GM19372 (cell line): ENCODE results near the gene SPPL2B.

Experiments used
- ATAC-seq: cut with Tn5 transposase; IDR thresholded peaks from one replicate; pipeline ENCODE4 v1.9.1; 2021; ENCODE audit warnings: mild to moderate bottlenecking, low read depth, moderate library complexity; ENCODE audit not compliant: unreplicated experiment

The SPPL2B gene

DNA sequence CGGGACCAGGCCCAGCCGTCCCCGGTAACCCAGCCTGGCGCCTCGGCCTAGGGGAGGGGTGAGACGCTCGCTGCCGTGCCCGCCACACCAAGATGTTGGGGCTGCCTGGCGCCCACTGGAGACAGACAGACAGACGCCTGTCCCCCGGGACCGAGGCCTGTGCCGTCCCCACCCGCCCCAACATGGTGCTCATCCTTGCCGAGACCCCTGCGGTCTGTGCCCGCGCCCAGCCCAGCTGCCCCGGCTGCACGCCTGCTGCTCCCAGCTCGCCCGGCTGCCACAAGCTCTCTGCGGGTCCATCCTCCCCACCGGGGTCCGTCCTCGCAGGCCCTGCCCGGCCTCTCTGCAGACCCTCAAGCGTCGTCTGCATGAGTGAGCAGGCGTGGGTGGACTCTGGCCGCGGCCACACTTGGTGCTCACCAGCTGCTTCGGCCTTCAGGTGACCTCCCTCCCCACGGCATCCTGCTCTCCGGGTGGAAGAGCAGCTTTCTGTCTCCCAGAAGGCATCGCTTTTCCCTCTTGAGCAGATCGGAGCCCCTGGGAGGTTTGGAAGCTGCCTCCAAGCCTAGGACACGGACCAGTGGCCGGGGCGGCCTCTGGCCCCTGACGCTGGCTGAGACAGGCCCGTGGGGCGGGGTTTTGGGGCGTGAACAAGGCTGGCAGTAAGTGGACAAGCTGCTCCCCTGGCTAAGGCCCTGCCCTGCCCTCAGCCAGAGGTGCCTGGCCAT is 24.8 kb downstream of the SPPL2B start:
- ATAC-seq = no peak

DNA sequence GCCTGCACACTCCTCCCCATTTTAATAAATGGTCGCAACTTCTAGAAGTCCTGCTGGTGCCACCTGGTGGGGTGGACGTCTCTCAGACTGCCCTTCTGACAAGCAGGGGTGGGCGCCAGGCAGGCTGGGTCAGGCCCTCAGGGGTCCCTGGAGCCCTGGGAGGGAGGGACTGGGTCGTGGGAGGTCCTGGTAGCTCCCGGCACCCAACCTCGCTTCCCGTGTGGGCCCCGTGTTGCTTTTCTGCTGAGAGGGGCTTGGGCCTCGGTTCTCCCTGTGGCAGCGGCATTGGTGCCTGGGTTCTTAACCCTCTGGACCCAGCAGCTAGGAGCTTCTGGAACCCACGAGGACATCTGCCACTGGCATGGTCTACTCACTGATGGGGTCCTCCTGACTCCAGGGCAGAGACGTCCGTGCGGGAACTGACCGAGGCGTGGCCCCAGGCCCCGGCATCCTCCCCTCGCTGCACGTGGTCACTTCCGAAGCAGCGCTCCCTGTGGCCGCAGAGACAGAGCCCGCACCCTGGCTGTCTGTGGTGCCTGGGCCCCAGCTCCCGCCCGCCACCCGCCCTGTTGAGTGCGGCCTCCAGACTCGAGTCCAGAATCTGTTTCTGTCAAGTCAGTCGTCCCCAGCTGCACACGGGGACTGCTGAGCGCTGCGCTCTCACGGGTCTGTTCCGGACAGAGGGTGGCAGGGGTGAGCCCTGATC is 25.6 kb downstream of the SPPL2B start:
- no peak for ATAC-seq

DNA sequence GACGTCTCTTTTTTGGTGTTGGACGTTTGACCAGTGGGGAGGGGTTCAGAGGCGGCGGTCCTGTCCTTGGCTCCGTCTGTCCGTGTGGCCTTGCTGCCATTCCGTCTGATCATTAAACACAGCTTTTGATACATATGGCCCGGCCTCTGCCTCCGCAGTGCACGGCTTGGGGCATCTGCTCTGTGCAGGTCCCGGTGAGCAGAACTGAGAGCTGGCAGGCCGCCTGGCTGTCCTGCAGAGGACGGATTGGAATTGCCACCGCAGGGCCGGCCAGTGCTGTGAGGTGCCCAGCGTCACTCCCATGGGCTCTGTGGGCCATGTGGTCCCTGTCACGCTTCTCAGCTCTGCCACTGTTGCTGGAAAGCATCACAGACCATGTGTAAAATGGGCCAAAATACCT is 26.2 kb downstream of the SPPL2B start:
- ATAC-seq = no peak

DNA sequence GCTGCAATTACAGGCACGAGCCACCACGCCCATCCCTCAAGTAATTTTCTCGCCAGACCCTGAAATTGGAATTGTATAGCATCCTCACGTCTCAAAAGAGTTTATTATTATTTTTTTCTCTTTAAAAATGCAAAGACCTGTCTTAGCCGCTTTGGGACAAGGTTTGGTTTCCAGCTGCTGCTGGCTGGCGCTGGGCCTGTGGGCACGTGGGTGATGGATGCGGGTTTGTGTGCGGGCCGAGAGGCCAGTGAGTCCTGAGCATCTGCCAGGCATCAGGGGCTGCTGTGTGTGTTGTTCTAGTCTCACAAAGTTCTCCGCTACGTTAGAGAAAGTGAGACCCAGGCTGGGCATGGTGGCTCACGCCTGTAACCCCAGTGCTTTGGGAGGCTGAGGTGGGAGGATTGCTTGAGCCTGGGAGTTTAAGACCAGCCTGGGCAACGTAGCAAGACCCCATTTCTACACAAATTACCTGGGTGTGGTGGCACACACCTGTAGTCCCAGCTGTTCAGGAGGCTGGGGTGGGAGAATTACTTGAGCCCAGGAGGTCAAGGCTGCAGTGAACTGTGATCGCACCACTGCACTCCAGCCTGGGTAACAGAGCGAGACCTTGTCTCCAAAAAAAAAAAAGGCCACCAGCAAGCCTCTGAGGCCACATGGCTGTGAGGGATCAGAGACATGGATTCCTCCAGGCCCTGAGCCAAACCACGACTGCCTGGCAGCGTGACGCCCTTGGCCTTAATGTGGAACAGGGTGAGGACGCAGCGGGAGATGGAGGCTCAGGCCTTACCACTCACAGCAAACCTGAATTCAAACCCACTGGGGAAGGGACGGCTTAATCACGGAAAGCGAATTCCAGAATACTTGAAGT is 26.9 kb downstream of the SPPL2B start:
- ATAC-seq = no peak

DNA sequence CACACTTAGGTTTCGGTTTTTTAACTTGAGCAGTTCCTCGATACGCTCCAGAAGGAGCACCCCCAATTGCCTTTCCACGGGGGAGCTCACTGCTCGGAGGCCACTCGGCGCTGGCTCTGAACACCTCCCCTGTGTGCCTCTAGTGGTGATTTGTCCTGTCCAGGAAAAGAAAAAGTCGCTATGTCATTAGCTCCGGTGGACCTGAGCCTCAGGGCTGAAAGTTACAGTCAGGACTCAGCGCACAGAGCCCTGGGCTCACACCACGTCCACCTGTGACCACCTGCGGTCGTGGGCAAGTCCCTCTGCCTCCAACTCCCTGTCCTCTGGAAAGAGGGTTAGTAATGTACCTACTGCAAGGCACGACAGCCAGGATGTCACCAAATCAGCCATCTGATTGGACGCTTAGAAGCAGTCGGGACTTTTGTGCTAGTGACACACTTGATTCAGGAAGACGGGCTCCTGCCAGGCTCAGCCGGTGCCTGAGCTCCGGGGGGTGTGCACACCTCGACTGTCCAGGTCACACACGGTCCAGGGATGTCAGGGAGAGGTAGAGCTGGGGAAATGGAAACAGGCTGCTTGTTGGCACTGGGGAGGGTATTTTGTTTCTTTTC is 27.7 kb downstream of the SPPL2B start:
- no peak for ATAC-seq

DNA sequence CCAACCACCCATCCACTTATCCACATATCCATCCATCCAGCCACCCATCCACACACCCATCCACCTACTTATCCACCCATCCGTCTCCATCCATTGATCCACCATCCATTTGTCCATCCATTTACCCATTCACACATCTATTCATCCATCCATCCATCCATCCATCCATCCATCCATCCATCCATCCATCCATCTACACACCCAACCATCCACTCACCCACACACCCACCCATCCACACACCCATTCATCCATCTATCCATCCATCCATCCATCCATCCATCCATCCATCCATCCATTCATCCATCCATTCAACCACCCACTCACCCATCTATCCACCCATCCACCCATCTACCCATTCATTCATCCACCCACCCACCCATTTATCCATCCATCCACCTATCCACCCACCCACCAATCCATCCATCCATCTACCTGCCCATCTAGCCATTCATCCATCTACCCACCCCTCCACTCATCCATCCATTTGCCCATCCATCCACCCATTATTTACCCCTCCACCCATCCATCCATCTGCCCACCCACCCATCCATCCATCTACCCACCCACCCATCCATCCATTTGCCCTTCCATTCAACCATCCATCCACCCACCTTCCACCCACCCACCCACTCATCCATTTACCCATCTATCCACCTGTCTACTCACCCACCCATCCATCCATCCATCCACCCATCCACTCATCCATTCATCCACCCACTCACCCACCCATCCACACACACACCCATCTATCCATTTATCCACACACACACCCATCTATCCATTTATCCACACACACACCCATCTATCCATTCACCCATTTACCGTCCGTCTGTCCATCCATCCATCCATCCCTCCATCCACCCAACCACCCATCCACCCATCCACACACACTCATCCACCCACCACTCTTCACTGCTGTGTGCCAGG is 29.1 kb downstream of the SPPL2B start:
- no peak for ATAC-seq

DNA sequence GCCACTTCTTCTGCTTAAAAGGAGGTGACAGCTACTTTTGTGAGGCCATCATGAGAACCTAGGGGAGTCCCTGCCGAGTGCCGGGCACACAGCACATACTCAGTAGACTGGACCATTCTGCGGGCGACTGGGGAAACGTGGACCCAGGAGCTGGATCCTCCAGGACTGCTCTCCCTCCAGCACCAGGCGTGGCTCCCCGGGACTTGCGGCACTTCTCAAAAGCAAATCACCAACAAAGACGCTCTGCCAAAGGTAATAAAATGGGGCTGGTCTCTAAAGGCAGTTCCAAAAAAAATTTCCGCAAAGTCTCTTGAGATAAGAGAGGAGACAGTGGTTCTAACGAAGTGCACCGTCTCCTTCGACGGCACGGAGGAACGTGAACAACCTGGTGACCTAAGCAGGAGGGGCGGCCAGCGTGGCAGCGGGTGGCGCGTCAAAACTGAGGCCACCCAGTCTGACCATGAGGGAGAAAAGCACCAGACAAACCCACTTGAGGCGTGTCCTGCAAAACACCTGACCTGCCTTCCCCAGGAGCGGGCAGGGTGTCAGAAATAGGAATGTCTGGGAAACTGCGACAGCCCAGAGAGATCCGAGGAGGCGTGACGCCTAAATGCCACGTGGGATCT is 30.2 kb downstream of the SPPL2B start:
- ATAC-seq = no peak

DNA sequence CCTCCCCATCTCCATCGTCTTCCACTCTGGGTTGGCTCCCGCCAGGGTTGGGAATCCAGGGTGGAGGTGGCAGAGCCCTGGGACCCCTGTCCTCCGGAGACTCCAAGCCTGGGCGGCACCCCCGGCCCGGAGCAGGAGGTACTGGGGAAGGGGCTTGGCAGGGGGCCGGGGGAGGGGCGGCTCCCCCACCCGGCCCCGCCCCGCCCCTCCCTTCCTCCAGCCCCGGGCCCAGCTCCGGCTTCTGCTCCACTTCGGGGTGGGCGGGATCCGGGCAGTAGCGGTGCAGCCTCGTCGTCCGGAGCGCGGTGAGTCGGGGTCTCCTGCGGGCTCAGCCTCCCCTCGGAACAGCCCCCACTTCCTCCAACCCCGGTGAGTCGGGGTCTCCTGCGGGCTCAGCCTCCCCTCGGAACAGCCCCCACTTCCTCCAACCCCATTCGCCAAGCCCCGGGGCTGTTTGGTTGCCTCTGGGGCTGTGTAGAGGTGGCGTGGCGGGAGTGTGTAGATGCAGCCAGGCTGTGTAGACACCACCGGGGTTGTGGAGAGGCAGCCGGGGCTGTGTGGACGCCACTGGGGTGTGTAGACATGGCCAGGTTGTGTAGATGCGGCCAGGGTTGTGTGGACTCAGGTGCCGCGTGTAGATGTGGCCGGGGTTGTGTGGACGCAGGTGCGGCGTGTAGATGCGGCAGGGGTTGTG is 31.7 kb downstream of the SPPL2B start, which contains the start of gene TMPRSS9:
TMPRSS9 (plus strand) TSS at position 274 of the 694 bp plus-strand sequence. CDS start 29,521 bp downstream, outside the sequence.
- no peak for ATAC-seq

DNA sequence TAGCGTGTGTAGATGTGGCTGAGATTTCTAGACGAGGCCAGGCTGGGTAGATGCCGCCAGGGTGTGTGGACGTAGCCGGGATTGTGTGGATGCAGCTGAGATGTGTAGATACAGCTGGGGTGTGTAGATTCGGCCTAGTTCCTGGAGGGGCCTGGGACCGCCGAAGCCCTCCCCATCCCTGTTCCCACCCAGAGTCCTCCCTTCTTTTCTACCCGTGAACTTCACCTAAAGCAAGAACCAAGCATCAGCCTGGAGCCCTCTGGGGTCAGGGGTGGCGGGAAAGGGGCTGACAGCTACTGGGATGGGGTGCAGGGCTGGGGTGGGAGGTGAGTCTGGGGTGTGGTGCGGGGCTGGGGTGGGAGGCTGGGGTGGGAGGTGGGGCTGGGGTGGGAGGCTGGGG is 32.3 kb downstream of the SPPL2B start:
- ATAC-seq = no peak

DNA sequence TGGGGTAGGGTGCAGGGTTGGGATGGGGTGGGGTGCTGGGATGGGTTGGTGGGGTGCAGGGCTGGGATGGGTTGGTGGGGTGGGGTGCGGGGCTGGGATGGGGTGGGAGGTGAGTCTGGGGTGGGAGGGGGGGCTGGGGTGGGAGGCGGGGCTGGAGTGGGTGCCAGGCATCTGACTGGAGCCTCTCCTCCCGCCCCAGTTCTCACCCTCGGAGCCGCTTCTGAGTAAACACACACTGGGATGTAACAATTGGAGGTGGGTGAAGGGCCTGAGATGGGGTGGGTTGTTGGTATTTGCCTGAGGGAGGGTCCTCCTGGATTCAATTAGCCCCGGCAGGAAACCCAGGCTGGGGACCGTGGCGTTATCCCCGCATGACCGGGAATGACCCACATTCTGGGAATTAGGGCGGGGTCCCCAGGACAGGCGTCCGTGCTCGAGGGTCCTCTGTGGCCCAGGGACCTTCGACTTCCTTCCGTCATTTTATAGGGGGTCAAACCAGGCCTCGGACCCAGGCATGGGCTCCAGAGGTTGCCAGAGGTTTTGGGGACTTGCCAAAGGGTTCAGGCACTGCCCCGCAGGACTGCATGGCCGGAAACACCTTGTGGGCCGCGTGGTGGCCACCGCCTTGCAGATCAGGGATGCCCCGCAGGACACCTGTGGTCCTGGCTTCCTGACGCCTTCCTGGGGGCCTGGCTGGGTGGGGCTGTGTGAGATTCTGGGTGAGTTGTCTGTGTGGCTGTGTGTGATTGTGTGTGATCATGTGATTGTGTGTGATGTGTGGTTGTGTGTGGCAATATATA is 33.0 kb downstream of the SPPL2B start:
- ATAC-seq = no peak

DNA sequence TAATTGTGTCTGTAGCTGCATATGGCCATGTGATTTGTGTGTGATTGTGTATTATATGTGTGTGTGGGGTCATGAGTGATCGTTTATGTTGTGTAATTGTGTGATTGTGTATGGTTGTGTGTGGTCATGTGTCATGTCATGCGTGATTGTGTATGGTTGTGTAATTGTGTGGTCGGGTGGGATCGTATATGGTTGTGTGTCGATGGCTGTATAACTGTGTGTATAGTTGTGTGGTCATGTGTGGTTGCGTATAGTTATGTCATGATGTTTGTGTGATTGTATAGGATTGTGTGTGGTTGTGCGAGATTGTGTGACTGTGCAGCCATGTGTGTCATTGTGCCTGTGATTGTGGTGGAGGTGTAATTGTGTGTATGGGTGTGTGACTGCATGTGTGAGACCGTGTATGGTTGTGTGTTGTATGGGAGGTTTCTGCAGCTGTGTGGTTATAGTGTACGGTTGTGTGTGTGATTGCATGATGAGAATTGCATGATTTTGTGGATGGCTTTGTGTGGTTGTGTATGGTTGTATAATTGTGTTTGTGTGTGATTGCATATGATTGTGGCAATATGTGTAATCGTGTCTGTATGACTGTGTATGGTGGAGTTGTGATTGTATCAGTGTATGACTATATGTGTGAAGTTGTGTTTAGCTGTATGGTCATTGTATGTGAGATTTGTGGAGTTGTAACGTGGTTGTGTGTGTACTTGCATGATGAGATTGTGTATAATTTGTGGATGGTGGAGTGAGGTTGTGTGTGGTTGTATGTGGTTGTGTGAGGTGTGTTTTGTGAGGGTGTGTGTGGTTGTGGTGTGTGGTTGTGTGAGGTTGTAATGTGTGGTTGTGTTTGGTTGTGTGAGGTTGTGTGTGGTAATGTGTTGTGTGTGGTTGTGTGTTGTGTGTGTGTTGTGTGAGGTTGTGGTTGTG is 33.8 kb downstream of the SPPL2B start:
- no peak for ATAC-seq

DNA sequence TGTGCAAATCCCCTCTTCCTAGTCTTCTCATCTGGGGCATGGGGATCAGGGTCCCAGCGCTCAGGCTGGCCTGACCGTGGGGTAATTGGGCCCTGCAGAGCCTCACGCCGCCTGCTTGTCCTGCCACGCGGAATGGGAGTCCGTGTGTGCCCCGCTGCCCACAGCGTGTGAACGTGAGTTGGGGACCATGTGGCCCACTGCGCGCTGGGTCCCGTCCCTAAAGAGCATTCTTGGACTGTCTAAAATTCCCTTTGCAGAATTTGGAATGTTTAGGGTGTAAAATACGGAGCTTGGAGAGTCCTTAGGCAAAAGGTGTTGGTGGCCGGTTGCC is 34.5 kb downstream of the SPPL2B start:
- ATAC-seq = no peak

DNA sequence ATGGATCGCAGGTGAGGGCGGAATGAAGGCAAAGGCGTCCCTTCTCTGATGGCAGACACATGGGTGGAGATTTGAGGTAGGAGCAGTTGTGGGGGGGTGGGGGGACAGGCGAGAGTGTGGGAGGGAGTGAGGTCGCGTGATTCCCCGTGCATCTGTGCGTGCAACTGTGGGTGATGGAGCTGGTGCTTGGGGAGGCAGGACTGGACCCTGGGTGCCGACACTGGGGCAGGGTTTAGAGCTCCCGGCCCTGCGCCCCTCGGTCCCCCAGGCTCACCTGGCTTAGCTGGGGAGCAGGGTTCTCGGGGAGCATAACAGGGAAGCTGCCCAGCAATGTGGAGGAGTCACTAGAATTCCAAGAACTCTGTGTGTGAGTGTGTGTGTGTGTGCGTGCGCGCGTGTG is 34.9 kb downstream of the SPPL2B start:
- ATAC-seq = no peak

DNA sequence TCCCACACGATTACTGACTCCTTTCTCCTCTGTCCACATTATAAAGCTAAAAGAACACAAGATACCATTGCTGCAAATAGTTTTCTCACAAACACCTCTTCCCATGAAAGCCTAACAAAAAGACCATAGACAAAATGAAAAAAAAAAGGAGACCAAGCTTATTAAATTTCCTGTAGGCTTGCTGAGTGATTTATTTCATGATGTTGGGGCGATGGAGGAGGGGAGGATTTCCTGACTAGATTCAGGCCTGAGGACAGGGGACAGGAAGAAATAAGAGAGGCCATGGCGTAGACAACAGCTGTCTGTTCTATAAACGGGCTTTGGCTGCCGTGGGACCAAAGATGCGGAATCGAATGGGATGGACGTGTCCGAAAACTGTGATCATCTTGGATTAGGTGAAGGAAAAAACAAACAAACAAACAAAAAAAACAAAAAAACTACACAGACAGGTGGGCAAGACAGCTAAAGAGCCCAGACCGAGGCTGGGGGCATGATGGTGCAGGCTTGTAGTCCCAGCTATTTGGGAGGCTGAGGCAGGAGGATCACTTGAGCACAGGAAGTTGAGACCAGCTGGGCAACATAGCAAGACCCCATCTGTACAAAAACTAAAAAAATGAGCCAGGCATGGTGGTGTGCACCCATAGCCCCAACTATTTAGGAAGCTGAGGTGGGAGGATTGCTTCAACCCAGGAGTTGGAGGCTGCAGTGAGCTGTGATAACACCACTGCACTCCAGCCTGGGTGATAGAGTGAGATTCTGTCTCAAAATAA is 36.9 kb downstream of the SPPL2B start:
- no peak for ATAC-seq

DNA sequence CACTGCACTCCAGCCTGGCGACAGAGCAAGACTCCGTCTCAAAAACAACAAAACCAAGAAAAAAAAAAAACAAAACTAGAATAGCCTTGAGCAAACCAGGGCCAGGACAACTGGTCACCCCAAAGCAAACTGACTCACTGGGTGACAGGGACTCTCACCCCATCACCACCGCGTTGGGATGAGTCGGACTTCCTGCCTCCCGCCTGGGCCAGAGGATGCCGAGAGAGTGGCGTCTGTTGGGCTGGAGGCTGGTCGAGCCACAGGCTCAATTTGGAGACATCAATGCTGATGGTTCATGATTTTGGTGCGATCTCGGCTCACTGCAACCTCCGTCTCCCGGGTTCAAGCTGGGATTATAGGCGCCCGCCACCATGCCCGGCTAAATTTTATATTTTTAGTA is 43.2 kb downstream of the SPPL2B start:
- ATAC-seq = no peak

DNA sequence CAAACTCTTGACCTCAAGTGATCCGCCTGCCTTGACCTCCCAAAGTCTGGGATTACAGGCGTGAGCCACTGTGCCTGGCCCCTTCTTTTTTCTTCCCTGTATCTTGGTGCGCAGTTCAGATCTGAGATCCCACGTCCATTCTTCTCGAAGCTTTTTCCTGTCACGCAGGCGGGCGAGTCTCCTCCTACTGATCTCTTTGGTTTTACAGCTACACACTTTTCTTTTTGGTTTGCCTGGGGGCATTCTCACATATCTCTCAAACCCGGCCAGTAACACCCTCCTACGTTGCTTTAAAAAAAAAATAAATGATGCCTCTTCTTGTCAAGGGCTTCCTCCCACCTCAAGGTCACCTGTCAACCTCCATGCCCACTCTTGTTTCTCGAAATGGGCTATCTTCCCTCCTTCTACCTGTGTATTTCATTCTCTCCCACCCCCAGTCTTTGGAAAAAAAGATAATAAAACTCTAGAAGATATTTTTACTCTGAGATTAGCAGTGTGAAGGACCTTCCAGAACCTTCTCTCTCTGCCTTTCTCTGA is 43.7 kb downstream of the SPPL2B start:
- no peak for ATAC-seq
